ENCODE measurements around the gene LTBP1. TPM values are rescaled to one million over a fixed set of nuclear protein-coding genes. Genes with fewer than 3 reads are reported as not detected.

The LTBP1 gene
- total RNA-seq, 4 donors from 2014 or later = 5.1 to 12.9 (median 10.7) TPM

DNA sequence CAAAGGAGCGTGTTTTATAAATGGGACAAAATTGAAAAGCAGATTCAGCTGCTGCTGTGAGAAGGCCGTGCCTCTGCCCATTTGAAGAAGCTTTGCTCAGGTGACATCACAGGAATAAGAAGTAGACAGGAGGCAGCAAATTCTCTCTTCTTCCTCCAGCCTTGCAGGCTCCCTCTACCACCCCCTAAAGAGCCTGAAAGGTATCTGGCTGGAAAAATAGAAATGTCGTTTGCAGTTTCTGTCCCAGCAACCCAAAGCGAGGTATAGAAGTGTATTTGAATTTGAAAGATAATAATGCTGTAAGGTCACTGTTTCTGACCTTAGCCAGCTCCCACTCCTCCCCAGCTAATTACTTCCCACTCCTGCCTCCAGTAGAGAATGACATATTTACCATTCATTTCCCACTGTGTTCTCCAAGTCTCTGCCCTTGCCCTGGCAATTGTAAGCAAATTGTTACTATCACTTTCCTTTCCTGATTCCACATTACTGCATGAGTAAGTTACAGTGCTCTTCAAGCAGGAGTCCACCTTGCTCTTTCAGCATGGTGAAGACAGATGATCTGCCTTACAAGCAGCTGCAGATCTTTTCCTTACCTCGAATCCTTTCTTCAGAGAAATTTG, 472.9 kb downstream of the LTBP1 start:
- Histone ChIP-seq H3K27ac (no peak overlapping the region), H3K4me1 (no peaks in the 10 kb centered on the region), H3K36me3 (no peaks in the 10 kb centered on the region), H3K9me3 (no peaks in the 10 kb centered on the region), H3K4me3 (replicated peaks in 1 of 3) (no peak overlapping the region), H3K27me3 (no peaks in the 10 kb centered on the region)
- TF ChIP-seq POLR2A (IDR thresholded peaks at IDR 0.05) = no peak
- TF ChIP-seq, protein P1, sequence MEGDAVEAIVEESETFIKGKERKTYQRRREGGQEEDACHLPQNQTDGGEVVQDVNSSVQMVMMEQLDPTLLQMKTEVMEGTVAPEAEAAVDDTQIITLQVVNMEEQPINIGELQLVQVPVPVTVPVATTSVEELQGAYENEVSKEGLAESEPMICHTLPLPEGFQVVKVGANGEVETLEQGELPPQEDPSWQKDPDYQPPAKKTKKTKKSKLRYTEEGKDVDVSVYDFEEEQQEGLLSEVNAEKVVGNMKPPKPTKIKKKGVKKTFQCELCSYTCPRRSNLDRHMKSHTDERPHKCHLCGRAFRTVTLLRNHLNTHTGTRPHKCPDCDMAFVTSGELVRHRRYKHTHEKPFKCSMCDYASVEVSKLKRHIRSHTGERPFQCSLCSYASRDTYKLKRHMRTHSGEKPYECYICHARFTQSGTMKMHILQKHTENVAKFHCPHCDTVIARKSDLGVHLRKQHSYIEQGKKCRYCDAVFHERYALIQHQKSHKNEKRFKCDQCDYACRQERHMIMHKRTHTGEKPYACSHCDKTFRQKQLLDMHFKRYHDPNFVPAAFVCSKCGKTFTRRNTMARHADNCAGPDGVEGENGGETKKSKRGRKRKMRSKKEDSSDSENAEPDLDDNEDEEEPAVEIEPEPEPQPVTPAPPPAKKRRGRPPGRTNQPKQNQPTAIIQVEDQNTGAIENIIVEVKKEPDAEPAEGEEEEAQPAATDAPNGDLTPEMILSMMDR (IDR thresholded peaks at IDR 0.05) = no peak
- no peak for DNase-seq
- intact Hi-C loops (cut with DNase I) = no loop called here
- WGBS, 2 donors = 68 to 79% methylated on average over 5 of the region's 5 CpGs

DNA sequence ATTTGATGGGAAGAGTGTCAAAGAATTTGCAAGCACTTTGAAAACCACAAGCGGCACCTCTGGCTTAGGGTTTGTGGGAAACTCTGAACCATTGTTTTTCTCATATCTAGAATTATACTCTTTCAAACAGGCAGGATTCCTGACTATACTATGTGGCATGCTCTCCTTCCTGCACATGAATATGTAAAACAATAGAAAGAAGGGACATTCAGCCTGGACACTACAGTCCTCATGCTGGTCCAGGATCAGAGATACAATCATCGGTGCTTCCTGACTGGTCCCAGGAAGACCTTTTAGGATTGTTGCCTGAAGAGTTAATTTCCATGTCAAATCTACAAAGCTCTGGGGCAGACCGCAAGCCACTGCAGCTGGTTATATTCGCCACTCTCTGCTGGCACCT, 474.0 kb downstream of the LTBP1 start:
- intact Hi-C loops (cut with DNase I) = no loop called here
- no peak overlapping the region for H3K27ac ChIP-seq
- H3K9me3 ChIP-seq = no peaks in the 10 kb centered on the region
- no peaks in the 10 kb centered on the region for H3K4me1 ChIP-seq
- H3K36me3 ChIP-seq = no peaks in the 10 kb centered on the region
- no peak for DNase-seq
- TF ChIP-seq, protein P1 (IDR thresholded peaks at IDR 0.05) = no peak
- no peak for TF ChIP-seq POLR2A (IDR thresholded peaks at IDR 0.05)
- no peak overlapping the region for H3K4me3 ChIP-seq (replicated peaks in 1 of 3)
- WGBS, 2 donors = 82 to 92% methylated on average over 4 of the region's 4 CpGs
- no peaks in the 10 kb centered on the region for H3K27me3 ChIP-seq

DNA sequence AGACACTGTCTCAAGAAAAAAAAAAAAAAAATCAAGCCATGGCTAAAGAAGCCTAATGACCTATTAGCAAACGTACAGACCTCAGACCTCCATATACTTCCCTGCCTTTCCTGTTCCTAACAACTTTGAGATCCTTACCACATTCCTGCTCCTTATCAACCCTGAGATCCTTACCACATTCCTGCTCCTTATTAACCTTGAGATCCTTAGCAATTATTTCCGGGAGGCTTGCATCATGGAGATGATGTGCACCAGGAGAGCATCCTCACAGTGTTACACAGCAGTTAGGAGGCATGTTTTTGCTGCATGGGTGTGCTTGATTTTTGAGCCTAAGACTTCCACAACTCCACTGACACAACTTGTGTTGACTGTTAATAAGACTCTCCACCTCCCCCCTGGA, 475.1 kb downstream of the LTBP1 start:
- no peaks in the 10 kb centered on the region for H3K27me3 ChIP-seq
- TF ChIP-seq, protein P1 (IDR thresholded peaks at IDR 0.05) = no peak
- no peak for TF ChIP-seq POLR2A (IDR thresholded peaks at IDR 0.05)
- H3K9me3 ChIP-seq = no peaks in the 10 kb centered on the region
- intact Hi-C loops (cut with DNase I) = no loop called here
- WGBS, 2 donors = 76 to 82% methylated on average over 2 of the region's 2 CpGs
- no peak overlapping the region for H3K4me3 ChIP-seq (replicated peaks in 1 of 3)
- no peaks in the 10 kb centered on the region for H3K36me3 ChIP-seq
- no peak for DNase-seq
- H3K4me1 ChIP-seq = peaks cover 5% of the 10 kb centered on the region in 2 donors
- H3K27ac ChIP-seq = no peak overlapping the region

DNA sequence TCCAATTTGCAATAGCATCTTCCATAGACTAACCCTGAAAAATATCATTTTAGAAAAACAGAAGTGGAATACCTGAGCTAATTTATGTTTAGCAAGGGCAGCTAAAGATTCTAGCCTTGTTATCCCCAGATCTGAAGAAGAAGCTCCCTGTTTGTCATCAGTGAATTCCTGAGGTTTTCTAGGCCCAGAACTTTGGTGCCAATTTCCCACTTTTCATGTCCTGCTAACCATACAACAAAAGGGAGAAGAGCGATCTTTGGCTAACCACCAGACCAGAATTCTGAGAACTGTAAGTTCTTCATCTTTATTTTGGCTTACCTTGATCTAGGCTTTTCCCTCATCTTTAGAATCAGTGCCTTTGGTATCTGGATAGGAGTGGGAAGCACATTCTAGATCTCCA, 478.4 kb downstream of the LTBP1 start:
- TF ChIP-seq POLR2A (IDR thresholded peaks at IDR 0.05) = no peak
- TF ChIP-seq, protein P1 (IDR thresholded peaks at IDR 0.05) = no peak
- Histone ChIP-seq H3K27me3 (no peaks in the 10 kb centered on the region), H3K4me3 (replicated peaks in 1 of 3) (no peak overlapping the region), H3K9me3 (no peaks in the 10 kb centered on the region), H3K4me1 (peaks cover 5 to 9% of the 10 kb centered on the region in 2 donors), H3K27ac (no peak overlapping the region), H3K36me3 (no peaks in the 10 kb centered on the region)
- intact Hi-C loops (cut with DNase I) = no loop called here
- WGBS, 2 donors = 94 to 96% methylated on average over 1 of the region's 1 CpG
- DNase-seq = no peak

DNA sequence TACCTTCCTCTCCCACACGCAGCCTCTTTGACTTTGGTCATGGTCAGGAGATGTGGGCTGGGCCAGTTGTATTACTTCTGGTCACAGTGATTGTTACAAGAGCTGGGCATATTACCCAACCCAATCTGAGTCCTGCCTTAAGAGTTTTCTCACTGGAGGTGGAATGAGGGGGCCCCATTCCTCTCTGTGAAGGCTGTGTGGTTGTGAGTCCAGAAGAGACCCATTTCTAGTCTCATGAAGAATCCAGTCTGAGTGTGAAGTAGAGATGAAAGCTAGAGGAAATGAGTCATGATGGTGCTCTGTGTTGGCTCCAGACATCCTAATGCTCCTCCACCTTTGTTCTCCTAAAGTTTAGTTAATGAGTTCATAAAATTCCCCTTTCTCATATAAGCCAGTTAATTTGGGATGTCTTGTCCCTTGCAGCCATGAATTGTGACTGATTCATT, 478.9 kb downstream of the LTBP1 start:
- no peaks in the 10 kb centered on the region for H3K9me3 ChIP-seq
- no peak for DNase-seq
- WGBS, 2 donors = 91 to 100% methylated on average over 1 of the region's 1 CpG
- no peak overlapping the region for H3K27ac ChIP-seq
- H3K4me3 ChIP-seq (replicated peaks in 1 of 3) = no peak overlapping the region
- TF ChIP-seq, protein P1 (IDR thresholded peaks at IDR 0.05) = no peak
- no peak for TF ChIP-seq POLR2A (IDR thresholded peaks at IDR 0.05)
- no peaks in the 10 kb centered on the region for H3K27me3 ChIP-seq
- intact Hi-C loops (cut with DNase I) = no loop called here
- peaks cover 5 to 9% of the 10 kb centered on the region in 2 donors for H3K4me1 ChIP-seq
- no peaks in the 10 kb centered on the region for H3K36me3 ChIP-seq
